ENCODE data around the gene STRIP2. TPM values are rescaled to one million over a fixed set of nuclear protein-coding genes. Genes with fewer than 3 reads are reported as not detected.

Gene STRIP2
- total RNA-seq, 1 experiment from 2014 or later: 6.5 TPM

GRCh38 chr7:129489491-129489890, 55.3 kb downstream of the STRIP2 start (continued):
- TF ChIP-seq ZNF121 (CRISPR knock-in tag; IDR thresholded peaks at IDR 0.05): no peak

- ATAC-seq (no peak), DNase-seq (ENCODE audit: low spot score) (no peak)
- Mint-ChIP-seq H3K36me3 (no peaks in the 10 kb centered on the region), H3K27me3 (ENCODE audit: low read depth) (peaks cover 3% of the 10 kb centered on the region; the same call in 1 of the 2 replicates), H3K9me3 (no peaks in the 10 kb centered on the region), H3K4me3 (no peak overlapping the region), H3K27ac (no peak overlapping the region), H3K4me1 (no peaks in the 10 kb centered on the region)
- TF ChIP-seq ZNF317 (CRISPR knock-in tag; IDR thresholded peaks at IDR 0.05; ENCODE audit: borderline replicate concordance, low read depth): no peak
- TF ChIP-seq CBFB (CRISPR knock-in tag; IDR thresholded peaks at IDR 0.05; ENCODE audit: low read depth): no peak
- TF ChIP-seq ZNF532 (CRISPR knock-in tag; IDR thresholded peaks at IDR 0.05; ENCODE audit: borderline replicate concordance): no peak
- no peak for TF ChIP-seq ZBTB43 (CRISPR knock-in tag; IDR thresholded peaks at IDR 0.05)
- TF ChIP-seq E2F5 (CRISPR knock-in tag; IDR thresholded peaks at IDR 0.05): no peak
- TF ChIP-seq CDX4 (CRISPR knock-in tag; IDR thresholded peaks at IDR 0.05; ENCODE audit: borderline replicate concordance): no peak
- no peak for TF ChIP-seq ZNF396 (CRISPR knock-in tag; IDR thresholded peaks at IDR 0.05; ENCODE audit: borderline replicate concordance)
- no peak for TF ChIP-seq MXD4 (CRISPR knock-in tag; IDR thresholded peaks at IDR 0.05; ENCODE audit: borderline replicate concordance)
- TF ChIP-seq FOXK1 (CRISPR knock-in tag; IDR thresholded peaks at IDR 0.05): no peak
- no peak for TF ChIP-seq ESRRA (CRISPR knock-in tag; IDR thresholded peaks at IDR 0.05; ENCODE audit: borderline replicate concordance)
- no peak for TF ChIP-seq ZNF423 (CRISPR knock-in tag; IDR thresholded peaks at IDR 0.05)
- TF ChIP-seq ARID4B (CRISPR knock-in tag; IDR thresholded peaks at IDR 0.05; ENCODE audit: borderline replicate concordance): no peak
- TF ChIP-seq NR1H2 (CRISPR knock-in tag; IDR thresholded peaks at IDR 0.05): no peak
- TF ChIP-seq TEAD4 (CRISPR knock-in tag; IDR thresholded peaks at IDR 0.05): no peak
- TF ChIP-seq HMGXB4 (CRISPR knock-in tag; IDR thresholded peaks at IDR 0.05): no peak
- POLR2A ChIA-PET: no interaction called here
- CTCF ChIA-PET: interaction anchor here (0.7 kb wide), 1 partner anchor 55 kb away, joined by 3 read pairs; no protein-coding TSS in a partner anchor
Measured at GRCh38 chr7:129492391-129492790, 58.2 kb downstream of the STRIP2 start.

All from WTC11 (cell line).